Right lobe of liver (tissue), 4 donors: Measurements from ENCODE around the gene HS3ST3B1.

Source experiments
- CTCF ChIP-seq, 4 donors: fragments of 200-600 bp in 3 of 4; fragments of 450-650 bp in 1 of 4; IDR thresholded peaks; one replicate each; pipeline versions ENCODE4 v1.5.1 to v1.8.0; 2016 to 2022; ENCODE audit warnings: antibody characterized with exemption in 4 of 4, mild to moderate bottlenecking in 2 of 4
- POLR2A ChIP-seq: fragments of 450-650 bp; IDR thresholded peaks from one replicate; pipeline ENCODE4 v1.6.1; 2017; ENCODE audit warnings: antibody characterized with exemption, mild to moderate bottlenecking
- donor health status: DM: no; HTN: no; CAD: no.
- donor health status: DM: no; HTN: no; CAD: no.
- donor health status: DM: no; HTN: yes; CAD: no.

GRCh38 chr17:14270508-14270907 is 30.4 kb upstream of the HS3ST3B1 start:
- TF ChIP-seq CTCF (IDR thresholded peaks at IDR 0.05), result no peak
- no peak for TF ChIP-seq POLR2A
